ENCODE data around the gene HOMEZ.

GRCh38 chr14:23240661-23241060, 45.3 kb downstream of the HOMEZ start:
- TF ChIP-seq CTCF (IDR thresholded peaks at IDR 0.05) (no peak), POLR2A (IDR thresholded peaks at IDR 0.05) (no peak)

Data from ovary (tissue), 3 donors.